ENCODE measurements around the gene NAALADL2. TPM values are rescaled to one million over a fixed set of nuclear protein-coding genes. Genes with fewer than 3 reads are reported as not detected.

The NAALADL2 gene
- total RNA-seq, 1 experiment from 2014 or later, result 1.6 TPM

DNA sequence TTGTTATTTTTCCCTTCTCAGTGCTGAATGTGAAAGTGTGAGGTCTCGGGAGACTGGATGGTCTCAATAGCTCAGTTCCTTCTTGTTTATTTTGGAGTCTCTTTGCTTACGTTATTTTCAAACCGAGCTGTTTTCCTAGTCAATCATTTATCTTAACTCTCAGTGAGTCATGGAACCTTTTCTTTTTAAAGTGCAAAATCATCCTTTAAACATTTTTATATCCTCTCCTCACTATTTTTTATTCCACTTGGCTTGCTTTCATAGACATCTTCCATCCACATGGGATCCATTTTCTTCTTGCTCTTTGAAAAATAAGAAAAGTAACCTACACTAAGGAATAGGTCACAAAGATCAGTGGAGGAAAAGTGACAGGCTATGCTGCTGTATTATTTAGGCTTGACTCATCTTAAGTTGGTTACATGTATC is 497.8 kb downstream of the NAALADL2 start:
- peaks cover 0 to 1% (median 0%) of the 10 kb centered on the region in 3 experiments; a peak in 1 of 7 replicates for H3K36me3 Mint-ChIP-seq (ENCODE audit: insufficient read depth in 1 of 3, low read depth in 3 of 3)
- Histone ChIP-seq H2AFZ (ENCODE audit: low read length) (no peak overlapping the region), H2BK20ac (ENCODE audit: low read depth, low read length, poor library complexity, severe bottlenecking) (no peak overlapping the region)

More for the DNA sequence above, 497.8 kb downstream of the NAALADL2 start:
- Histone ChIP-seq H4K5ac (ENCODE audit: insufficient read length, low read depth, low read length) (no peak overlapping the region), H3K27ac (ENCODE audit: insufficient read length, low read depth, low read length) (no peak overlapping the region), H2AK5ac (ENCODE audit: insufficient read length, low read length) (no peak overlapping the region), H3K4ac (ENCODE audit: low read depth, low read length) (no peak overlapping the region), H3K23ac (ENCODE audit: insufficient read length, low read depth, low read length) (no peak overlapping the region), H3K4me2 (ENCODE audit: insufficient read depth, insufficient read length, low read length) (no peak overlapping the region), H3K79me2 (ENCODE audit: insufficient read depth, low read length) (no peaks in the 10 kb centered on the region), H3K9ac (ENCODE audit: extremely low read depth, insufficient read length, low read length) (no peak overlapping the region), H2BK5ac (ENCODE audit: insufficient read length, low read length) (no peak overlapping the region), H2BK120ac (ENCODE audit: low read depth, low read length, poor library complexity, severe bottlenecking) (no peak overlapping the region), H3K14ac (ENCODE audit: insufficient read depth, low read length) (no peak overlapping the region), H3K4me1 (ENCODE audit: insufficient read depth, low read length) (no peaks in the 10 kb centered on the region), H3K56ac (ENCODE audit: insufficient read length, low read depth, low read length) (no peak overlapping the region), H3K18ac (ENCODE audit: insufficient read length, low read depth, low read length) (no peak overlapping the region), H4K8ac (replicated peaks; ENCODE audit: insufficient read length, low read depth, low read length) (no peak overlapping the region), H4K91ac (ENCODE audit: insufficient read length, low read depth, low read length) (no peak overlapping the region), H3K23me2 (ENCODE audit: insufficient read length, low read depth, low read length, poor library complexity, severe bottlenecking) (no peaks in the 10 kb centered on the region), H2BK15ac (ENCODE audit: low read depth, low read length) (no peak overlapping the region), H3K27me3 (ENCODE audit: insufficient read depth, low read length) (no peaks in the 10 kb centered on the region), H3K9me3 (ENCODE audit: control insufficient read depth, low read depth, low read length) (no peaks in the 10 kb centered on the region), H4K20me1 (ENCODE audit: control insufficient read depth, insufficient read depth, insufficient read length) (no peaks in the 10 kb centered on the region), H3T11ph (ENCODE audit: low read length) (no peak overlapping the region), H3K79me1 (ENCODE audit: insufficient read depth, low read depth, low read length, poor library complexity, severe bottlenecking) (no peaks in the 10 kb centered on the region), H2BK12ac (ENCODE audit: insufficient read length, low read depth, low read length) (no peak overlapping the region)
- H3K27ac Mint-ChIP-seq, result no peak overlapping the region
- H3K9me3 Mint-ChIP-seq, result peaks cover 3 to 4% of the 10 kb centered on the region in 2 experiments; a peak in 2 of 5 replicates
- no CpG with 5 or more reads among the region's 3 CpGs for WGBS (ENCODE audit: extremely low coverage, insufficient read length, low lambda C conversion rate)
- no peaks in the 10 kb centered on the region for H3K4me1 Mint-ChIP-seq
- TF ChIP-seq, protein P1, sequence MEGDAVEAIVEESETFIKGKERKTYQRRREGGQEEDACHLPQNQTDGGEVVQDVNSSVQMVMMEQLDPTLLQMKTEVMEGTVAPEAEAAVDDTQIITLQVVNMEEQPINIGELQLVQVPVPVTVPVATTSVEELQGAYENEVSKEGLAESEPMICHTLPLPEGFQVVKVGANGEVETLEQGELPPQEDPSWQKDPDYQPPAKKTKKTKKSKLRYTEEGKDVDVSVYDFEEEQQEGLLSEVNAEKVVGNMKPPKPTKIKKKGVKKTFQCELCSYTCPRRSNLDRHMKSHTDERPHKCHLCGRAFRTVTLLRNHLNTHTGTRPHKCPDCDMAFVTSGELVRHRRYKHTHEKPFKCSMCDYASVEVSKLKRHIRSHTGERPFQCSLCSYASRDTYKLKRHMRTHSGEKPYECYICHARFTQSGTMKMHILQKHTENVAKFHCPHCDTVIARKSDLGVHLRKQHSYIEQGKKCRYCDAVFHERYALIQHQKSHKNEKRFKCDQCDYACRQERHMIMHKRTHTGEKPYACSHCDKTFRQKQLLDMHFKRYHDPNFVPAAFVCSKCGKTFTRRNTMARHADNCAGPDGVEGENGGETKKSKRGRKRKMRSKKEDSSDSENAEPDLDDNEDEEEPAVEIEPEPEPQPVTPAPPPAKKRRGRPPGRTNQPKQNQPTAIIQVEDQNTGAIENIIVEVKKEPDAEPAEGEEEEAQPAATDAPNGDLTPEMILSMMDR (conservative IDR thresholded peaks at IDR 0.05), result no peak
- no peaks in the 10 kb centered on the region for H3K27me3 Mint-ChIP-seq (ENCODE audit: low read depth)
- DNase-seq, result no peak
- H3K4me3 Mint-ChIP-seq, result no peak overlapping the region

Data from H9 (cell line).